Prostate gland (tissue), 2 donors: Measurements from ENCODE around the gene ZMYM4. TPM values are rescaled to one million over a fixed set of nuclear protein-coding genes. Genes with fewer than 3 reads are reported as not detected.

ENCODE experiments used
- DNase-seq: peaks from one replicate; pipeline ENCODE4 v3.0.0-alpha.2; 2019; ENCODE audit warnings: low spot score
- H3K27ac ChIP-seq, 2 donors: fragments of 200-600 bp; sonication (generic); 2 replicates each; pipeline ENCODE4 v1.5.1; 2017 to 2019
- H3K27me3 ChIP-seq: fragments of 200-600 bp; sonication (generic); replicated peaks from 2 replicates; pipeline ENCODE4 v1.5.1; 2019; ENCODE audit not compliant: insufficient read depth
- H3K36me3 ChIP-seq, 2 donors: fragments of 200-600 bp; sonication (generic); 1 replicate in 1 of 2; 2 replicates in 1 of 2; pipeline versions ENCODE4 v1.5.1 to v1.8.1; 2017 to 2019
- H3K4me1 ChIP-seq: fragments of 200-600 bp; sonication (generic); replicated peaks from 2 replicates; pipeline ENCODE4 v1.5.1; 2019
- H3K4me3 ChIP-seq, 2 donors: fragments of 200-600 bp; sonication (generic); 2 replicates each; pipeline ENCODE4 v1.5.1; 2017 to 2019
- H3K9me3 ChIP-seq: fragments of 200-600 bp; sonication (generic); 2 replicates; pipeline ENCODE4 v1.5.1; 2017
- POLR2A ChIP-seq: fragments of 450-650 bp; IDR thresholded peaks from one replicate; pipeline ENCODE4 v1.6.1; 2016; ENCODE audit warnings: antibody characterized with exemption, mild to moderate bottlenecking
- POLR2AphosphoS5 ChIP-seq: sonication (generic); formaldehyde crosslinking; IDR thresholded peaks from one replicate; pipeline ENCODE4 v1.6.1; 2017; ENCODE audit warnings: antibody characterized with exemption
- WGBS: methylation state at CpG from one replicate; pipeline ENCODE4 v1.1.5; 2018; 5-methylcytosine and 5-hydroxymethylcytosine counted together
- intact Hi-C: fragments of 100-400 bp; cut with DNase I; formaldehyde crosslinking; loops from one replicate; pipeline ENCODE4 v1.14.2; 2022
- total RNA-seq, 2 donors: library from RNA; depleted of rRNA; stranded (reverse); fragments of >200 nt; gene quantifications; one replicate each; pipeline ENCODE4 v1.1.0, GENCODE V29; 2016
- TF ChIP-seq, protein P1 (sequence below), 4 experiments: fragments of 200-600 bp in 2 of 4; fragments of 450-650 bp in 2 of 4; sonication (generic) in 2 of 4; IDR thresholded peaks; 1 replicate in 3 of 4; 2 replicates in 1 of 4; pipeline ENCODE4 v1.5.1; 2016 to 2019; ENCODE audit warnings: antibody characterized with exemption in 4 of 4, mild to moderate bottlenecking in 2 of 4, moderate library complexity in 2 of 4

ZMYM4 gene
- total RNA-seq, 2 donors from 2014 or later, result 34.9 to 42.1 TPM

DNA sequence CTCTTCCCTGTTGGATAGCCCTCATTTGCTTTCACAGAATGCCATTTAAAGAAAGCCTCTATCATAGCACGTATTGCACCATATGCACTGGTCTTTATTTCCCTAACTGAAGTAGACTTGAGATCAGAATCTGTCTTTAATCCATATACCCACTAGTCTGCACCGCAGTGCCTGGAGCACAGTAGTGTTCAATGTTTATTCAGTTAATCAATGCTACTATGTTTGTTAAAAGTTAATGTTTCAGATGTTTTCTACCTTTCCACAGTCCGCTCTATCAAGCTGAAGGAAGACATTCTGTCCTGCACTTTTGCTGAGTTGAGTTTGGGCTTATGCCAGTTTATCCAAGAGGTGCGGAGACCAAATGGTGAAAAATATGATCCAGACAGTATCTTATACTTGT is 139.2 kb downstream of the ZMYM4 start:
- no peaks in the 10 kb centered on the region for H3K27me3 ChIP-seq
- H3K4me1 ChIP-seq, result no peaks in the 10 kb centered on the region
- intact Hi-C loops, result no loop called here
- TF ChIP-seq POLR2AphosphoS5, result no peak
- TF ChIP-seq, protein P1, sequence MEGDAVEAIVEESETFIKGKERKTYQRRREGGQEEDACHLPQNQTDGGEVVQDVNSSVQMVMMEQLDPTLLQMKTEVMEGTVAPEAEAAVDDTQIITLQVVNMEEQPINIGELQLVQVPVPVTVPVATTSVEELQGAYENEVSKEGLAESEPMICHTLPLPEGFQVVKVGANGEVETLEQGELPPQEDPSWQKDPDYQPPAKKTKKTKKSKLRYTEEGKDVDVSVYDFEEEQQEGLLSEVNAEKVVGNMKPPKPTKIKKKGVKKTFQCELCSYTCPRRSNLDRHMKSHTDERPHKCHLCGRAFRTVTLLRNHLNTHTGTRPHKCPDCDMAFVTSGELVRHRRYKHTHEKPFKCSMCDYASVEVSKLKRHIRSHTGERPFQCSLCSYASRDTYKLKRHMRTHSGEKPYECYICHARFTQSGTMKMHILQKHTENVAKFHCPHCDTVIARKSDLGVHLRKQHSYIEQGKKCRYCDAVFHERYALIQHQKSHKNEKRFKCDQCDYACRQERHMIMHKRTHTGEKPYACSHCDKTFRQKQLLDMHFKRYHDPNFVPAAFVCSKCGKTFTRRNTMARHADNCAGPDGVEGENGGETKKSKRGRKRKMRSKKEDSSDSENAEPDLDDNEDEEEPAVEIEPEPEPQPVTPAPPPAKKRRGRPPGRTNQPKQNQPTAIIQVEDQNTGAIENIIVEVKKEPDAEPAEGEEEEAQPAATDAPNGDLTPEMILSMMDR (IDR thresholded peaks at IDR 0.05), result no peak
- TF ChIP-seq POLR2A, result no peak
- H3K4me3 ChIP-seq, result no peak overlapping the region
- no peaks in the 10 kb centered on the region for H3K9me3 ChIP-seq
- no peaks in the 10 kb centered on the region for H3K36me3 ChIP-seq
- WGBS, result 96% methylated on average over 4 of the region's 4 CpGs
- DNase-seq, result no peak
- H3K27ac ChIP-seq, result no peak overlapping the region

DNA sequence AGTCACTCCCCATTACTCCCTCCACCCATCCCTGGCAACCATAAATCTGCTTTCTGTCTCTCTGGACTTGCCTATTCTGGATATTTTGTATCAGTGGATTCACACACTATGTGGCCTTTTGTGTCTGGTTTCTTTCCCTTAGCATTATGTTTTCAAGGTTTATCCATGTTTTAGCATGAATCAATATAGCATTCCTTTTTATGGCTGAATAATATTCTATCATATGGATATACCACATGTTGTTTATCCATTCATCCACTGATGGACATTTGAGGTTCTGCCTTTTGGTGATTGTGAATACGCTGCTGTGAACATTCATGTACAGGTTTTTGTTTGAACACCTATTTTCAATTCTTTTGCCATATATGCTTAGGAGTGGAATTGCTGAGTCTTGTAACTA is 140.4 kb downstream of the ZMYM4 start:
- DNase-seq, result no peak
- WGBS, result 97% methylated on average over 1 of the region's 1 CpG
- Histone ChIP-seq H3K4me1 (no peaks in the 10 kb centered on the region), H3K9me3 (no peaks in the 10 kb centered on the region), H3K4me3 (no peak overlapping the region), H3K36me3 (no peaks in the 10 kb centered on the region), H3K27me3 (no peaks in the 10 kb centered on the region), H3K27ac (no peak overlapping the region)
- intact Hi-C loops, result no loop called here
- TF ChIP-seq POLR2A (no peak), POLR2AphosphoS5 (no peak)
- TF ChIP-seq, protein P1 (IDR thresholded peaks at IDR 0.05), result no peak

GRCh38 chr1:35426097-35426586 is 157.6 kb downstream of the ZMYM4 start:
- intact Hi-C loops, result no loop called here
- 64% methylated on average over 2 of the region's 2 CpGs for WGBS
- DNase-seq, result no peak
- Histone ChIP-seq H3K9me3 (no peaks in the 10 kb centered on the region), H3K4me3 (no peak overlapping the region), H3K4me1 (no peaks in the 10 kb centered on the region), H3K36me3 (no peaks in the 10 kb centered on the region), H3K27ac (no peak overlapping the region), H3K27me3 (no peaks in the 10 kb centered on the region)
- TF ChIP-seq, protein P1 (IDR thresholded peaks at IDR 0.05), result no peak

- H3K4me3 ChIP-seq, result no peak overlapping the region
- H3K9me3 ChIP-seq, result no peaks in the 10 kb centered on the region
- no peak overlapping the region for H3K27ac ChIP-seq
- no peak for DNase-seq
- WGBS, result over 99% methylated on average over 7 of the region's 7 CpGs
- no peaks in the 10 kb centered on the region for H3K36me3 ChIP-seq
- intact Hi-C loops, result no loop called here
- H3K27me3 ChIP-seq, result no peaks in the 10 kb centered on the region
- H3K4me1 ChIP-seq, result no peaks in the 10 kb centered on the region
- TF ChIP-seq, protein P1 (IDR thresholded peaks at IDR 0.05), result no peak
These were observed 159.9 kb downstream of the ZMYM4 start for GRCh38 chr1:35428360-35428759.

DNA sequence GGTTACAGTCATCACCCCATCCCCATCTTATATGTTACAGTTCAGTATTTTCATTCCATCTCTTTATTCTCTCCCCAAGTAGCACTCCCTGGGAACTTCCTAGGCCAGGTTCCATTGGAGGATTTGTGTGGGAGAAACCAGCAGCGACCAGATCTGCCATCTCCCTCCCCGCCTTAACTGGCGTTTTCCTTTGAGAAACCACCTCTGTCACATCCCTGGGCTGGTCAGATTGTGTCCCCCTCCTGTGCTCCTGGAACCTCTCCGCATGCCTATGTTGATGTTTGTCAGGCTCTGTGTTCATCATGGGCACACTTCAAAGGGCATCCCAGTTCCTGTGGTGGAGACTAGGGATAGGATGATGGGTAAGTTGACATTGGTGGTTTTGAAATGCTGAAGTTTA is 162.3 kb downstream of the ZMYM4 start:
- 95% methylated on average over 4 of the region's 4 CpGs for WGBS
- DNase-seq, result no peak
- Histone ChIP-seq H3K27ac (no peak overlapping the region), H3K9me3 (no peaks in the 10 kb centered on the region), H3K4me1 (no peaks in the 10 kb centered on the region), H3K4me3 (no peak overlapping the region), H3K27me3 (no peaks in the 10 kb centered on the region), H3K36me3 (peaks cover 0 to 12% of the 10 kb centered on the region in 2 donors)
- intact Hi-C loops, result no loop called here
- TF ChIP-seq, protein P1 (IDR thresholded peaks at IDR 0.05), result no peak
- TF ChIP-seq POLR2AphosphoS5 (no peak), POLR2A (no peak)
